Measurements from ENCODE around the gene MICB. TPM values are rescaled to one million over a fixed set of nuclear protein-coding genes. Genes with fewer than 3 reads are reported as not detected.
"Not testable (repeated sequence)": the region's sequence is repeated elsewhere in the genome, so short reads cannot be mapped to it uniquely, and the experiment has no call there.

MICB gene
- total and polyA plus RNA-seq, 9 of the 15 experiments (the other 6 are each of a cell fraction or from before 2014, with no cell fraction given), result 13.3 to 34.5 (median 19.8) TPM

DNA sequence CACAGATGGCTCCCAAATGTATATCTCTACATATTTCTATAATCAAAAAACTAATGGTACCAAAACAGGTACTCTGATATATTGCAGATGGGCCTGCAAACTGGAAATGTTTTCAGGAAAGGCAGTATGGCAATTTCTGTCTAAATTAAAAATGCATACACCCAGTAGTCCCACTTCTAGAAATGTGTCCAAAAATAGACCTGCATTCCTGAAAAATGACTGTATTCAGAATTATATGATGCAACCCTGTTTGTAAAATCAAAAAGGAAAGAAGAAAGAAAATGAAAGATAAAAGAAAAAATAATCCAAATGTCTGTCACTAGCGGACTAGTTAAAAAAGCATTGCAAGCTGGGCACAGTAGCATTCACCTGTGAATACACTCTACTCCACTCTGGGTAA is 12.9 kb upstream of the MICB start:
- 0 out of 2 replicates have a peak, but pooled peaks cover 4% of the 10 kb centered on the region for H4K20me1 ChIP-seq (replicated peaks; ENCODE audit: control insufficient read depth, insufficient read depth, low read length)
- H3K9me3 ChIP-seq (replicated peaks; ENCODE audit: control insufficient read depth, insufficient read depth, low read depth, low read length), result no peaks in the 10 kb centered on the region
- H2AFZ ChIP-seq (ENCODE audit: low read depth, low read length), result no peak overlapping the region
- WGBS (ENCODE audit: insufficient coverage, low coverage, missing lambda C conversion rate), result 47% methylated on average over 1 of the region's 1 CpG
- peaks cover 1 to 5% of the 10 kb centered on the region in 2 experiments; a peak in 4 of 5 replicates for H3K4me1 ChIP-seq (replicated peaks in 1 of 2; ENCODE audit: control insufficient read depth in 2 of 2, insufficient read depth in 2 of 2, low read length in 2 of 2)
- no TSS peak for BruUV-seq (replicated peaks)
- no peak overlapping the region for H3K9ac ChIP-seq (ENCODE audit: insufficient read depth in 1 of 2, low read depth in 2 of 2, low read length in 2 of 2)
- intact Hi-C loops (cut with micrococcal nuclease) (loop anchor here (2.0 kb wide), 1 partner anchor 86 kb away; no protein-coding TSS in a partner anchor), in situ Hi-C loops (cut with MboI) (no loop called here)
- ChIA-PET POLR2A (no interaction called here), CTCF (ENCODE audit: low intra/inter-chr PET ratio) (interaction anchor here (0.7 kb wide), 1 partner anchor 85 kb away, joined by 3 read pairs; no protein-coding TSS in a partner anchor)
- no peaks in the 10 kb centered on the region for H3K36me3 ChIP-seq (ENCODE audit: control insufficient read depth, insufficient read depth, low read length)
- H3K27ac ChIP-seq (ENCODE audit: extremely low read depth, low read depth, low read length), result no peak overlapping the region
- FAIRE-seq (no peak), ATAC-seq (no peak), DNase-seq (ENCODE audit: extremely low read depth in 1 of 4, low spot score in 3 of 4) (no peak)
- no peak for TF ChIP-seq CEBPG (CRISPR knock-in tag; IDR thresholded peaks at IDR 0.05)
- peak in 1 of 2 experiments; percentile 39; a peak in 1 of 4 replicates for TF ChIP-seq CEBPG (tag; conservative IDR thresholded peaks at IDR 0.05 in 1 of 2, IDR thresholded peaks at IDR 0.05 in 1 of 2)
- no peak for TF ChIP-seq SRSF7 (optimal IDR thresholded peaks at IDR 0.05; ENCODE audit: low read depth, low read length)
- no peaks in the 10 kb centered on the region for H3K9me1 ChIP-seq (ENCODE audit: control insufficient read depth, insufficient read depth, low read length)
- H3K79me2 ChIP-seq (ENCODE audit: control insufficient read depth, insufficient read depth, low read length), result no peaks in the 10 kb centered on the region
- no peak overlapping the region for H3K4me2 ChIP-seq (ENCODE audit: insufficient read depth, low read length)
- H3K27me3 ChIP-seq (ENCODE audit: control insufficient read depth in 2 of 2, insufficient read depth in 2 of 2, low read length in 2 of 2), result peaks cover 10 to 17% of the 10 kb centered on the region in 2 experiments; a peak in 4 of 5 replicates
- H3K4me3 ChIP-seq, result no peak overlapping the region

DNA sequence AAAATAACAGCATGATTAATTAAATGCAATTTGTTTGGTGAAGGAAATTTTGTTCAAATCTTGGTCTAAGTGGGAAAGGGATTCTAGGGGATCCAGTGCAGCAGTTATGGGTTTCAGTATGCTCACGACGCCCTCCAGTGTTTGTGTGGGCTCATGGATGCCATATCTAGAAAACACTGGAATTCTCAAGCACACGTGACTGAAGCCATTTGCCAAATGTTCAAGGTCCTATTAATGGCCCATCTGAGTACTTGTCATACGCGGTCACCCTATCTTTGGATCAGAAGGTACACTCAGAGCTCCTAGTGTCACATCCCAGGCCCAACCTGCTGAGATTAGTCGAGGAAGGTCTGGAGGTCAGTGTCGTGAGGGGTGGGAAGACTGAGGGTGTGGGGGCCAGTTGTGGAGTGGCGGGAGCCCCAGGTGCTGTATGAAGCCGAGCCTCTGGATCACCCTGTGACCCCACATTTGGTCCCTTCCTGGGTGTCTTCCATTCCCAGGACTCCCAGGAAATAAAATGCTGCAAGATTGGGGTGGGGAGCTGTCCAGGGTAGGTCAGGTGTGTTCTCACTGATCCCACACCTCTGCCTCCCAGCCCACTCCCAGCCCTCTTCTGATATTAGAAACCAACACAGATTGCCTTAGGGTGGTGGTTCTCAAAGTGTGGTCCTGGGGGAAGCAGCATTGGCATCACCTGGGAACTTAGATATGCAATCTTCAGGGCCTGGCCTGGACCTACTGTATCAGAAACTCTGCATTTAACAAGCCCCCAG is 11.7 kb upstream of the MICB start:
- H3K27me3 ChIP-seq (ENCODE audit: control insufficient read depth in 2 of 2, insufficient read depth in 2 of 2, low read length in 2 of 2); intact Hi-C loops (cut with micrococcal nuclease); H3K36me3 ChIP-seq (ENCODE audit: control insufficient read depth, insufficient read depth, low read length); CTCF ChIA-PET (ENCODE audit: low intra/inter-chr PET ratio); H3K9ac ChIP-seq (ENCODE audit: insufficient read depth in 1 of 2, low read depth in 2 of 2, low read length in 2 of 2); in situ Hi-C loops (cut with MboI); H3K4me3 ChIP-seq; H3K9me3 ChIP-seq (replicated peaks; ENCODE audit: control insufficient read depth, insufficient read depth, low read depth, low read length); BruUV-seq (replicated peaks); DNase-seq (ENCODE audit: extremely low read depth in 1 of 4, low spot score in 3 of 4); H4K20me1 ChIP-seq (replicated peaks; ENCODE audit: control insufficient read depth, insufficient read depth, low read length); H3K27ac ChIP-seq (ENCODE audit: extremely low read depth, low read depth, low read length); H3K9me1 ChIP-seq (ENCODE audit: control insufficient read depth, insufficient read depth, low read length); H2AFZ ChIP-seq (ENCODE audit: low read depth, low read length); H3K4me2 ChIP-seq (ENCODE audit: insufficient read depth, low read length); H3K79me2 ChIP-seq (ENCODE audit: control insufficient read depth, insufficient read depth, low read length); TF ChIP-seq REST (CRISPR knock-in tag; IDR thresholded peaks at IDR 0.05; ENCODE audit: low read depth): not testable (repeated sequence)
- FAIRE-seq (peak; percentile 94), ATAC-seq (peak; percentile 82)
- H3K4me1 ChIP-seq (replicated peaks in 1 of 2; ENCODE audit: control insufficient read depth in 2 of 2, insufficient read depth in 2 of 2, low read length in 2 of 2), result peaks cover 11 to 17% of the 10 kb centered on the region in 2 experiments; a peak in 4 of 5 replicates
- WGBS (ENCODE audit: insufficient coverage, low coverage, missing lambda C conversion rate), result no CpG with 5 or more reads among the region's 9 CpGs
- TF ChIP-seq REST (IDR thresholded peaks at IDR 0.05; ENCODE audit: borderline replicate concordance), result peak; percentile 67
- POLR2A ChIA-PET, result interaction anchor here (0.8 kb wide), 1 partner anchor 96 kb away, joined by 3 read pairs; no protein-coding TSS in a partner anchor

All from K562 (cell line).